MM.1S (cell line): ENCODE measurements around the gene INSR.
"Not testable (repeated sequence)": the region's sequence is repeated elsewhere in the genome, so short reads cannot be mapped to it uniquely, and the experiment has no call there.

Experiments used
- DNase-seq: peaks from one replicate; pipeline ENCODE4 v3.0.0-alpha.2; 2015
- H2AFZ ChIP-seq: fragments of 300-600 bp; sonication (generic); 2 replicates; pipeline ENCODE4 v1.6.0; 2016; ENCODE audit warnings: antibody characterized with exemption, low read length
- H3F3A ChIP-seq: fragments of 300-600 bp; sonication (generic); 2 replicates; pipeline ENCODE4 v1.6.1; 2016; ENCODE audit warnings: mild to moderate bottlenecking, antibody characterized with exemption, low read length, moderate library complexity, mixed read lengths; ENCODE audit not compliant: insufficient read depth
- H3K27ac ChIP-seq: fragments of 300-600 bp; sonication (generic); 2 replicates; pipeline ENCODE4 v1.5.1; 2016; ENCODE audit warnings: mild to moderate bottlenecking, low read length
- H3K27me3 ChIP-seq: fragments of 300-600 bp; sonication (generic); replicated peaks from 2 replicates; pipeline ENCODE4 v1.6.0; 2016; ENCODE audit warnings: low read length; ENCODE audit not compliant: insufficient read depth
- H3K36me3 ChIP-seq: fragments of 300-600 bp; sonication (generic); replicated peaks from 2 replicates; pipeline ENCODE4 v1.6.1; 2016; ENCODE audit warnings: mild to moderate bottlenecking, low read length, mixed read lengths; ENCODE audit not compliant: insufficient read depth
- H3K4me1 ChIP-seq: fragments of 300-600 bp; sonication (generic); 2 replicates; pipeline ENCODE4 v1.6.1; 2016; ENCODE audit warnings: low read length, mixed read lengths
- H3K4me2 ChIP-seq: fragments of 300-600 bp; sonication (generic); 2 replicates; pipeline ENCODE4 v1.6.0; 2016; ENCODE audit warnings: low read depth, low read length
- H3K4me3 ChIP-seq: fragments of 300-600 bp; sonication (generic); 2 replicates; pipeline ENCODE4 v1.5.1; 2016; ENCODE audit warnings: low read length, mixed read lengths
- H3K79me2 ChIP-seq: fragments of 300-600 bp; sonication (generic); 2 replicates; pipeline ENCODE4 v1.6.1; 2016; ENCODE audit warnings: mixed run types, low read length, mixed read lengths
- H3K9ac ChIP-seq: fragments of 300-600 bp; sonication (generic); 2 replicates; pipeline ENCODE4 v1.6.1; 2016; ENCODE audit warnings: low read length, mixed read lengths
- H3K9me2 ChIP-seq: fragments of 300-600 bp; sonication (generic); replicated peaks from 2 replicates; pipeline ENCODE4 v1.6.1; 2016; ENCODE audit warnings: mild to moderate bottlenecking, low read length, mixed read lengths; ENCODE audit not compliant: insufficient read depth
- H3K9me3 ChIP-seq: fragments of 300-600 bp; sonication (generic); replicated peaks from 2 replicates; pipeline ENCODE4 v1.6.1; 2016; ENCODE audit warnings: mild to moderate bottlenecking, low read length, mixed read lengths; ENCODE audit not compliant: insufficient read depth
- H4K20me1 ChIP-seq: fragments of 300-600 bp; sonication (generic); 2 replicates; pipeline ENCODE4 v1.6.1; 2016; ENCODE audit warnings: mild to moderate bottlenecking, low read length, moderate library complexity, mixed read lengths; ENCODE audit not compliant: insufficient read depth
- EZH2 ChIP-seq: fragments of 300-600 bp; sonication (generic); optimal IDR thresholded peaks from 2 replicates; pipeline ENCODE3; 2017; ENCODE audit warnings: low read depth, mild to moderate bottlenecking, antibody characterized with exemption, low read length, mixed read lengths
- EZH2phosphoT487 ChIP-seq: fragments of 300-600 bp; sonication (generic); IDR thresholded peaks from 2 replicates; pipeline ENCODE4 v1.6.1; 2018; ENCODE audit warnings: antibody characterized with exemption, low read length
- TF ChIP-seq, protein P1 (sequence below): fragments of 300-600 bp; sonication (generic); IDR thresholded peaks from 2 replicates; pipeline ENCODE4 v1.5.1; 2016; ENCODE audit warnings: antibody characterized with exemption, low read length, mixed read lengths

INSR gene

DNA sequence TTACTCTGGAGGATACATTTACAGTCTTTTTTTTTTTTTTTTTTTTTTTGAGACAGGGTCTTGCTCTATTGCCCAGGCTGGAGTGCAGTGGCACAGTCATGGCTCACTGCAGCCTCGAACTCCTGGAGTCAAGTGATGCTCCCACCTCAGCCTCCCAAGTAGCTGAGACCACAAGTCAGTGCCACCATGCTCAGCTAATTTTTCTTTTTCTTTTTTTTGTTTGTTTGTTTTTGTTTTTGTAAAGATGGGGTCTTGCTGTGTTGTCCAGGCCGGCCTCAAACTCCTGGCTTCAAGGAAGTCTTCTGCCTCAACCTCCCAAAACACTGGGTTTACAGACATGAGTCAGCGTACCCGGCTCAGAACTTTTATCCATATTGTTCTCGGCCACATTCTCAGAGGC is 64.5 kb downstream of the INSR start:
- no peaks in the 10 kb centered on the region for H4K20me1 ChIP-seq
- H3K4me1 ChIP-seq, result no peaks in the 10 kb centered on the region
- H3K27me3 ChIP-seq, result no peaks in the 10 kb centered on the region
- H3K9ac ChIP-seq, result no peak overlapping the region
- H3K9me2 ChIP-seq, result no peaks in the 10 kb centered on the region
- H3K9me3 ChIP-seq, result no peaks in the 10 kb centered on the region
- H3K4me2 ChIP-seq, result no peak overlapping the region
- peaks cover 76% of the 10 kb centered on the region for H3K79me2 ChIP-seq
- DNase-seq, result no peak
- H3K4me3 ChIP-seq, result no peak overlapping the region
- H2AFZ ChIP-seq, result no peak overlapping the region
- H3F3A ChIP-seq, result no peaks in the 10 kb centered on the region
- no peak for TF ChIP-seq EZH2phosphoT487
- TF ChIP-seq, protein P1, sequence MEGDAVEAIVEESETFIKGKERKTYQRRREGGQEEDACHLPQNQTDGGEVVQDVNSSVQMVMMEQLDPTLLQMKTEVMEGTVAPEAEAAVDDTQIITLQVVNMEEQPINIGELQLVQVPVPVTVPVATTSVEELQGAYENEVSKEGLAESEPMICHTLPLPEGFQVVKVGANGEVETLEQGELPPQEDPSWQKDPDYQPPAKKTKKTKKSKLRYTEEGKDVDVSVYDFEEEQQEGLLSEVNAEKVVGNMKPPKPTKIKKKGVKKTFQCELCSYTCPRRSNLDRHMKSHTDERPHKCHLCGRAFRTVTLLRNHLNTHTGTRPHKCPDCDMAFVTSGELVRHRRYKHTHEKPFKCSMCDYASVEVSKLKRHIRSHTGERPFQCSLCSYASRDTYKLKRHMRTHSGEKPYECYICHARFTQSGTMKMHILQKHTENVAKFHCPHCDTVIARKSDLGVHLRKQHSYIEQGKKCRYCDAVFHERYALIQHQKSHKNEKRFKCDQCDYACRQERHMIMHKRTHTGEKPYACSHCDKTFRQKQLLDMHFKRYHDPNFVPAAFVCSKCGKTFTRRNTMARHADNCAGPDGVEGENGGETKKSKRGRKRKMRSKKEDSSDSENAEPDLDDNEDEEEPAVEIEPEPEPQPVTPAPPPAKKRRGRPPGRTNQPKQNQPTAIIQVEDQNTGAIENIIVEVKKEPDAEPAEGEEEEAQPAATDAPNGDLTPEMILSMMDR, result no peak
- TF ChIP-seq EZH2, result no peak
- H3K27ac ChIP-seq, result no peak overlapping the region
- no peaks in the 10 kb centered on the region for H3K36me3 ChIP-seq

DNA sequence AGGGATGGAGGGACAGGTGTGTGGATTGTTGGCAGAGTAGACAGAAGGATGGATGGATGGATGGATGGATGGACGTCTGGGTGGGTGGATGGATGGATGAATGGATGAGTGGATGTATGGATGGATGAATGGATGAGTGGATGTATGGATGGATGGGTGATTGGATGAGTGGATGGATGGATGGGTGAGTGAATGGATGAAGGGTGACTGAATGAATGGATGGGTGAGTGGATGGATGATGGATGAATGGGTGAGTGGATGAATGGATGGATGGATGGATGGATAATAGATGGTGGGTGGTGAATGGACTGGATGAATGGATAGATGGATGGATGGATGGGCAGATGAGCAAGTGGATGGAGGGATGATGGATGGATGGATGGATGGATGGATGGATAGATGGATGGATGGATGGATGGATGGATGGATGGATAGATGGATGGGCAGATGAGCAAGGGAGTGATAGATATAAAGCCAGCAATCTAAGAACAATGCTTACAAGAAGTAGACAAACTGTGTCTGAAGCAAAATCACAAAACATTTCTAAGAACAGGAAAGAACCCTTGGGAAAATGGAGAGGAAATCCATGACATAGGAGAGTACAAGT is 65.2 kb downstream of the INSR start:
- no peak for TF ChIP-seq EZH2phosphoT487
- no peak for TF ChIP-seq EZH2
- TF ChIP-seq, protein P1, result no peak
- DNase-seq, result no peak
- H3K36me3 ChIP-seq, result no peaks in the 10 kb centered on the region
- H3K9ac ChIP-seq, result no peak overlapping the region
- no peaks in the 10 kb centered on the region for H3K9me3 ChIP-seq
- H3K4me3 ChIP-seq, result no peak overlapping the region
- H3K4me2 ChIP-seq, result no peak overlapping the region
- H2AFZ ChIP-seq, result no peak overlapping the region
- no peaks in the 10 kb centered on the region for H4K20me1 ChIP-seq
- H3K27me3 ChIP-seq, result no peaks in the 10 kb centered on the region
- H3K79me2 ChIP-seq, result peaks cover 76% of the 10 kb centered on the region
- no peaks in the 10 kb centered on the region for H3K4me1 ChIP-seq
- no peak overlapping the region for H3K27ac ChIP-seq
- no peaks in the 10 kb centered on the region for H3K9me2 ChIP-seq
- no peaks in the 10 kb centered on the region for H3F3A ChIP-seq

DNA sequence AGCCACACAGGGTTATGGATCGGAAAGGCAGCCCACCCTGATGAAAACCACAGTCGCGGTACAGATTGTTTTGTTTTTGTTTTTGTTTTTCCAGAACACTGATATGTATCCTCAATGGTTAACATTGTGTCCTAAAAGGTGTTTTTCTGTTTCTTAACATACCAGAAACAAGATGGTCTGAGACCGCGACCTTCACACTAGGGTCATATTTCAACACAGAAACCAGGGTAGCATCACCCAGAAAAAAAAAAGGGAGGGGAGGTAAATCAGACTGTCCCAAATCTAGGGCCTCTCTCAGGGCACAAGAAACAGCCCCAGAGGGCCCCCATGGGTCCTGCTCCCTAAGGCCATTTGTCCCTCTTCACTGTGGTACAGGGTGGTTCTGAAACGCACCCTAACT is 66.5 kb downstream of the INSR start:
- H3K9me3 ChIP-seq, result no peaks in the 10 kb centered on the region
- no peaks in the 10 kb centered on the region for H4K20me1 ChIP-seq
- no peaks in the 10 kb centered on the region for H3K9me2 ChIP-seq
- no peak overlapping the region for H3K9ac ChIP-seq
- peaks cover 75% of the 10 kb centered on the region for H3K79me2 ChIP-seq
- no peak overlapping the region for H2AFZ ChIP-seq
- H3K4me3 ChIP-seq, result no peak overlapping the region
- H3F3A ChIP-seq, result no peaks in the 10 kb centered on the region
- DNase-seq, result no peak
- H3K4me1 ChIP-seq, result no peaks in the 10 kb centered on the region; the same call in 1 of the 2 replicates
- no peak overlapping the region for H3K4me2 ChIP-seq
- H3K27ac ChIP-seq, result no peak overlapping the region
- no peaks in the 10 kb centered on the region for H3K27me3 ChIP-seq
- TF ChIP-seq EZH2phosphoT487 (no peak), EZH2 (no peak)
- TF ChIP-seq, protein P1, result no peak
- no peaks in the 10 kb centered on the region for H3K36me3 ChIP-seq

DNA sequence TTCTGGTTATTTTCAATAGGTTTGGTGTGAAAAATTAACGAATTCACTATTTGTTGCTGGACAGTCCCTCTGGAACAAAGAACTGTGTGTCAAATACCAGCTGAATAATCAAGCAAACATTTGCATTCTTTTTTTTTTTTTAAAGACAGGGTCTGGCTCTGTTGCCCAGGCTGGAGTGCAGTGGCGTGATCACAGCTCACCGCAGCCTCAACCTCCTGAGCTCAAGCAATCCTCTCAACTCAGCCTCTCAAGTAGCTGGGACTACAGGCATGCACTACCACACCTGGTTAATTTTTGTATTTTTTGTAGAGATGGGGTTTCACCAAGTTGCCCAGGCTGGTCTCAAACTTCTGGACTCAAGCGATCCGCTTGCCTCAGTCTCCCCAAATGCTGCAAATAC is 67.1 kb downstream of the INSR start:
- not testable (repeated sequence) for H3K9ac ChIP-seq, H3K4me2 ChIP-seq, H3F3A ChIP-seq, H3K4me1 ChIP-seq, H3K27me3 ChIP-seq, H4K20me1 ChIP-seq, H3K9me2 ChIP-seq, DNase-seq, H3K36me3 ChIP-seq, H2AFZ ChIP-seq, H3K9me3 ChIP-seq, H3K27ac ChIP-seq, H3K4me3 ChIP-seq
- H3K79me2 ChIP-seq, result peaks cover 79% of the 10 kb centered on the region
